Measurements from ENCODE around the gene NFAM1. TPM values are rescaled to one million over a fixed set of nuclear protein-coding genes. Genes with fewer than 3 reads are reported as not detected.

NFAM1 gene
- total and polyA plus RNA-seq, 11 donors, result 0.33 to 13.5 (median 1.2) TPM

DNA sequence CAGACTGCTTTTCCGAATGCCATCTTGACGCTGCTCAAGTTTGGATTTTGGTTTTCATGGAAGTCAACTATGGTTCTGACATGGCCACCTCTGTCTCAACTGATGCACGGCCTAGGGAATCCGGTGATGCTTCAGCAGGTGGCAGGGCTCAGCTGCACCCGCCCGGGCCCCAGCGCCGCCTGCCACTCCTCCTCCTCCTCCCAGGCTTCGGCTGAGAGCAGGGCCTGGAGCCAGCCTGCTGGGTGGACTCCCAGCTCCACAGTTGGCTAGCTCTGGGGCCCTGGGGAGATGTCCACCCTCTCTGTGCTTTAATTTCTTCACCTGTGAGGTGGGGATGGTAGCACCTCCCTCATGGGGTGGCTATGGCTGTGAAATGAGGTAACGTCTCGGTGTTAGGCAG, 20.3 kb upstream of the NFAM1 start:
- no peak for ATAC-seq
- H3K9me3 ChIP-seq, result no peaks in the 10 kb centered on the region
- 82 to 92% (median 83%) methylated on average over 5 to 11 of the region's 11 CpGs for WGBS, 4 donors
- H3K27me3 ChIP-seq, result peaks cover 0 to 6% (median 0%) of the 10 kb centered on the region in 9 donors
- H3K4me3 ChIP-seq, result no peak overlapping the region
- no peak for DNase-seq
- no peak overlapping the region for H3K27ac ChIP-seq
- H3K36me3 ChIP-seq, result no peaks in the 10 kb centered on the region
- H3K4me1 ChIP-seq, result no peaks in the 10 kb centered on the region
- intact Hi-C loops (cut with DNase I), result no loop called here
- TF ChIP-seq, protein P1, sequence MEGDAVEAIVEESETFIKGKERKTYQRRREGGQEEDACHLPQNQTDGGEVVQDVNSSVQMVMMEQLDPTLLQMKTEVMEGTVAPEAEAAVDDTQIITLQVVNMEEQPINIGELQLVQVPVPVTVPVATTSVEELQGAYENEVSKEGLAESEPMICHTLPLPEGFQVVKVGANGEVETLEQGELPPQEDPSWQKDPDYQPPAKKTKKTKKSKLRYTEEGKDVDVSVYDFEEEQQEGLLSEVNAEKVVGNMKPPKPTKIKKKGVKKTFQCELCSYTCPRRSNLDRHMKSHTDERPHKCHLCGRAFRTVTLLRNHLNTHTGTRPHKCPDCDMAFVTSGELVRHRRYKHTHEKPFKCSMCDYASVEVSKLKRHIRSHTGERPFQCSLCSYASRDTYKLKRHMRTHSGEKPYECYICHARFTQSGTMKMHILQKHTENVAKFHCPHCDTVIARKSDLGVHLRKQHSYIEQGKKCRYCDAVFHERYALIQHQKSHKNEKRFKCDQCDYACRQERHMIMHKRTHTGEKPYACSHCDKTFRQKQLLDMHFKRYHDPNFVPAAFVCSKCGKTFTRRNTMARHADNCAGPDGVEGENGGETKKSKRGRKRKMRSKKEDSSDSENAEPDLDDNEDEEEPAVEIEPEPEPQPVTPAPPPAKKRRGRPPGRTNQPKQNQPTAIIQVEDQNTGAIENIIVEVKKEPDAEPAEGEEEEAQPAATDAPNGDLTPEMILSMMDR (IDR thresholded peaks at IDR 0.05), result no peak
- no peak for TF ChIP-seq POLR2A (IDR thresholded peaks at IDR 0.05)

DNA sequence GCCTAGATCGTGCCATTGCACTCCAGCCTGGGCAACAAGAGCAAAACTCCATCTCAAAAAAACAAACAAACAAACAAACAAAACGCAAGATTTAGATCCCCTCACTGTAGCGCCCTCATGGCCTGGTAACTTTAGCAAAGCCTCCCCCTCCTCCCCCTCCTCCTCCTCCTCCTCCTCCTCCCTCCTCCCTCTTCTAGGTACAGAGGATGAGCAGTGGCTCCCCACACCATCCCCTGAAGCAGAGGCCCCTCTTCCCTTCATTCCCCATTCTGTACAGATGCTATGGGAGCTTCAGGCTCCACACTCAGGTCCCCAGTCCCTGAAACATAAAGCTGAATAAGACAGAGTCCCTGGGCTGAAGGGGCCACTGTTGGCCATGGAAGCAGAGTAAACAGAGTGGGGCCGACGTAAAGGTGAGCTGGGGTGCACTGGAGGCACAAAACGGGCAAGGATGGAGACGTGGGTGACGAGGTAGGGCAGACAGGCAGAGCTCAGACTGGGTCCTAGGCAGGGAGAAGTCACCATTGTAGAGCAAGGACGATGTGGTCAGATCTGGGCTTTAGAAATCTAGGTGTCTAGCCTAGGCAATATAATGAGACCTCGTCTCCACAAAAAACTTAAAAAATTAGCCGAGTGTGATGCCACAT, 19.4 kb upstream of the NFAM1 start:
- WGBS, 4 donors, result 76 to 86% (median 83%) methylated on average over 11 of the region's 11 CpGs
- no peak for TF ChIP-seq POLR2A (IDR thresholded peaks at IDR 0.05)
- TF ChIP-seq, protein P1 (IDR thresholded peaks at IDR 0.05), result no peak
- intact Hi-C loops (cut with DNase I), result no loop called here
- DNase-seq (no peak), ATAC-seq (no peak)
- Histone ChIP-seq H3K4me1 (no peaks in the 10 kb centered on the region), H3K27ac (no peak overlapping the region), H3K36me3 (no peaks in the 10 kb centered on the region), H3K4me3 (no peak overlapping the region), H3K27me3 (peaks cover 0 to 5% (median 0%) of the 10 kb centered on the region in 9 donors), H3K9me3 (peaks cover 0 to 4% (median 0%) of the 10 kb centered on the region in 12 donors)

DNA sequence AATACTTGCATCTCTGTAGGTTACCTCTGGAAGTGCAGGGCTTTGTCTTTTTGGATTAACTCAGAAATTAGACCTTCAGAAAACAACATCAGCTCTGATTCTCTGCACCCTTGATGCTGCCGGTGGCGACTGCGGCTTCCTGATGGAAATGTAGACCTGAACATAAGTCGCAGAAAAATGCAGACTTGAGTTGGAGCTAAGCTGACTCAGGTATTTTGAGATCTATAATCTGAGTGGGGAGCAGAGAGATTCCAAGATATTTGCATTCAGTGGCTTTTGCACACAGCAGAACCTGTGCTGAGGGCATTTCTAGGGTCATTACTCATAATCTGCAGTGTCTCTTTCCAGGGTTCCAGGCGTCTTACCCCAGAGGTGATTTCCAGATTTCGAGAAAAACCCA, 18.7 kb upstream of the NFAM1 start:
- TF ChIP-seq, protein P1 (IDR thresholded peaks at IDR 0.05), result no peak
- no peak for TF ChIP-seq POLR2A (IDR thresholded peaks at IDR 0.05)
- no peaks in the 10 kb centered on the region for H3K4me1 ChIP-seq
- H3K9me3 ChIP-seq, result peaks cover 0 to 4% (median 0%) of the 10 kb centered on the region in 12 donors
- no peak overlapping the region for H3K4me3 ChIP-seq
- no peaks in the 10 kb centered on the region for H3K36me3 ChIP-seq
- ATAC-seq (no peak), DNase-seq (no peak)
- intact Hi-C loops (cut with DNase I), result no loop called here
- H3K27me3 ChIP-seq, result peaks cover 0 to 4% (median 0%) of the 10 kb centered on the region in 9 donors
- no peak overlapping the region for H3K27ac ChIP-seq
- WGBS, 4 donors, result 76 to 88% (median 80%) methylated on average over 6 of the region's 6 CpGs

DNA sequence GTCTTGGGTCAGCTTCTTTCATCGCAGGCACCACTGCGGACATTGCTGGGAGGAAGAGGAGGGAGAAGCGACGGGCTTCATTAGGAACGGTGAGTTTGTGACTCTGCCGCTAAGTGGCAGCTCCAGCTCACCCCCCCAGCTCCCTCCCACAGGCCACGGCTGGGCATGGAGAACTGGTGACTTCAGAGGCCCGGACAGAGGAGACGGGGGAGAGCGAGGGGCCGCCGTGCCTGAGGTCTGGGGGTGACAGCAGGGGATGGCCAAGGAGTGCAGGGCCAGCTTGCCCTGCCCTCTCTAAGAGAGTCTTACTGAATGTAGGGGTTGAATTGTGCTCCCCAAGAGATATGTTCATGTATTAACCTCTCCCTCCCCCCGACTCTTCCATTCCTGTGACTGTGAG, 13.9 kb upstream of the NFAM1 start:
- TF ChIP-seq POLR2A (IDR thresholded peaks at IDR 0.05), result no peak
- TF ChIP-seq, protein P1 (IDR thresholded peaks at IDR 0.05), result no peak
- 73 to 81% (median 78%) methylated on average over 13 of the region's 13 CpGs for WGBS, 4 donors
- intact Hi-C loops (cut with DNase I), result no loop called here
- H3K27ac ChIP-seq, result no peak overlapping the region
- no peak for DNase-seq
- no peak overlapping the region for H3K4me3 ChIP-seq
- peaks cover 0 to 4% (median 0%) of the 10 kb centered on the region in 9 donors for H3K27me3 ChIP-seq
- H3K9me3 ChIP-seq, result peaks cover 0 to 4% (median 0%) of the 10 kb centered on the region in 12 donors
- no peaks in the 10 kb centered on the region for H3K36me3 ChIP-seq
- no peak for ATAC-seq
- H3K4me1 ChIP-seq, result peaks cover 0 to 21% (median 16%) of the 10 kb centered on the region in 12 donors
